Inferior parietal cortex (tissue), 1 donor: ENCODE data around the gene PCSK7.

Experiments used
- DNase-seq: peaks from one replicate; pipeline ENCODE4 v3.0.0-alpha.2; 2016; ENCODE audit errors: extremely low spot score

Gene PCSK7

GRCh38 chr11:117160826-117161225 is 71.0 kb downstream of the PCSK7 start:
- DNase-seq, result no peak

GRCh38 chr11:117159892-117160291 is 72.0 kb downstream of the PCSK7 start:
- no peak for DNase-seq

GRCh38 chr11:117157507-117157906 is 74.4 kb downstream of the PCSK7 start:
- DNase-seq, result no peak

- no peak for DNase-seq
These were observed 77.4 kb downstream of the PCSK7 start for GRCh38 chr11:117154468-117154867.
